H9 (cell line): ENCODE results near the gene LGALS8. TPM values are rescaled to one million over a fixed set of nuclear protein-coding genes. Genes with fewer than 3 reads are reported as not detected.

ENCODE experiments used
- DNase-seq: peaks from one replicate; pipeline ENCODE4 v3.0.0-alpha.2; 2017
- H2AFZ ChIP-seq: one replicate; pipeline ENCODE4 v1.6.1; 2013; ENCODE audit warnings: mild to moderate bottlenecking, low read length, control low read depth, moderate library complexity
- H2AK5ac ChIP-seq: 2 replicates; pipeline ENCODE4 v1.6.1; 2013; ENCODE audit warnings: low read length, control low read depth, mixed read lengths; ENCODE audit not compliant: insufficient read length
- H2BK120ac ChIP-seq: one replicate; pipeline ENCODE4 v1.6.1; 2013; ENCODE audit warnings: low read depth, mild to moderate bottlenecking, low read length, control low read depth, inconsistent platforms; ENCODE audit not compliant: poor library complexity, severe bottlenecking
- H2BK12ac ChIP-seq: 2 replicates; pipeline ENCODE4 v1.6.1; 2013; ENCODE audit warnings: low read length, control low read depth, mixed read lengths, low read depth; ENCODE audit not compliant: insufficient read length
- H2BK15ac ChIP-seq: 2 replicates; pipeline ENCODE4 v1.6.1; 2013; ENCODE audit warnings: low read depth, low read length, control low read depth
- H2BK20ac ChIP-seq: one replicate; pipeline ENCODE4 v1.6.1; 2013; ENCODE audit warnings: low read depth, mild to moderate bottlenecking, low read length, control low read depth, inconsistent platforms; ENCODE audit not compliant: poor library complexity, severe bottlenecking
- H2BK5ac ChIP-seq: 2 replicates; pipeline ENCODE4 v1.6.1; 2013; ENCODE audit warnings: low read length, control low read depth, mixed read lengths; ENCODE audit not compliant: insufficient read length
- H3K14ac ChIP-seq: 2 replicates; pipeline ENCODE4 v1.6.1; 2013; ENCODE audit warnings: low read length, control low read depth; ENCODE audit not compliant: insufficient read depth
- H3K18ac ChIP-seq: 2 replicates; pipeline ENCODE4 v1.6.1; 2013; ENCODE audit warnings: low read depth, mild to moderate bottlenecking, mixed read lengths, low read length, control low read depth; ENCODE audit not compliant: insufficient read length
- H3K23ac ChIP-seq: 2 replicates; pipeline ENCODE4 v1.6.1; 2013; ENCODE audit warnings: low read length, control low read depth, mixed read lengths, low read depth; ENCODE audit not compliant: insufficient read length
- H3K23me2 ChIP-seq: 2 replicates; pipeline ENCODE4 v1.6.1; 2013; ENCODE audit warnings: low read depth, mild to moderate bottlenecking, mixed read lengths, low read length, control low read depth; ENCODE audit not compliant: insufficient read length, poor library complexity, severe bottlenecking
- H3K27ac ChIP-seq: 2 replicates; pipeline ENCODE4 v1.5.1; 2013; ENCODE audit warnings: low read length, control low read depth, mixed read lengths, low read depth; ENCODE audit not compliant: insufficient read length
- H3K27me3 ChIP-seq: 2 replicates; pipeline ENCODE4 v1.6.1; 2013; ENCODE audit warnings: low read length, control low read depth, inconsistent platforms; ENCODE audit not compliant: insufficient read depth
- H3K4ac ChIP-seq: 2 replicates; pipeline ENCODE4 v1.6.1; 2013; ENCODE audit warnings: low read depth, mild to moderate bottlenecking, control low read depth, inconsistent platforms, low read length, moderate library complexity
- H3K4me1 ChIP-seq: 2 replicates; pipeline ENCODE4 v1.6.1; 2013; ENCODE audit warnings: low read length, control low read depth, inconsistent platforms; ENCODE audit not compliant: insufficient read depth
- H3K4me2 ChIP-seq: 2 replicates; pipeline ENCODE4 v1.6.1; 2013; ENCODE audit warnings: low read length, control low read depth, mixed read lengths; ENCODE audit not compliant: insufficient read length, insufficient read depth
- H3K56ac ChIP-seq: 2 replicates; pipeline ENCODE4 v1.6.1; 2013; ENCODE audit warnings: low read depth, mild to moderate bottlenecking, mixed read lengths, low read length, control low read depth; ENCODE audit not compliant: insufficient read length
- H3K79me1 ChIP-seq: 2 replicates; pipeline ENCODE4 v1.6.1; 2013; ENCODE audit warnings: low read depth, mild to moderate bottlenecking, moderate library complexity, low read length, control low read depth, inconsistent platforms; ENCODE audit not compliant: insufficient read depth, poor library complexity, severe bottlenecking
- H3K79me2 ChIP-seq: 2 replicates; pipeline ENCODE4 v1.6.1; 2013; ENCODE audit warnings: low read length, control low read depth, inconsistent platforms; ENCODE audit not compliant: insufficient read depth
- H3K9ac ChIP-seq: 2 replicates; pipeline ENCODE4 v1.6.1; 2013; ENCODE audit warnings: low read length, control low read depth, mixed read lengths; ENCODE audit not compliant: insufficient read length; ENCODE audit errors: extremely low read depth
- H3K9me3 ChIP-seq: one replicate; pipeline ENCODE4 v1.6.1; 2013; ENCODE audit warnings: low read depth, low read length, inconsistent platforms; ENCODE audit not compliant: control insufficient read depth
- H3T11ph ChIP-seq: one replicate; pipeline ENCODE4 v1.6.1; 2013; ENCODE audit warnings: mild to moderate bottlenecking, low read length, control low read depth, inconsistent platforms
- H4K20me1 ChIP-seq: one replicate; pipeline ENCODE4 v1.6.1; 2013; ENCODE audit not compliant: control insufficient read depth, insufficient read length, insufficient read depth
- H4K5ac ChIP-seq: 2 replicates; pipeline ENCODE4 v1.6.1; 2013; ENCODE audit warnings: low read depth, mild to moderate bottlenecking, mixed read lengths, low read length, control low read depth; ENCODE audit not compliant: insufficient read length
- H4K8ac ChIP-seq: replicated peaks from 2 replicates; pipeline ENCODE4 v1.6.1; 2013; ENCODE audit warnings: low read length, control low read depth, mixed read lengths, low read depth; ENCODE audit not compliant: insufficient read length
- H4K91ac ChIP-seq: 2 replicates; pipeline ENCODE4 v1.6.1; 2013; ENCODE audit warnings: low read depth, mild to moderate bottlenecking, moderate library complexity, mixed read lengths, low read length, control low read depth; ENCODE audit not compliant: insufficient read length
- H3K27ac Mint-ChIP-seq, 3 experiments: 2 replicates in 2 of 3; 3 replicates in 1 of 3; pipeline ENCODE4 v1.8.0; 2020 to 2021; ENCODE audit warnings: mixed read lengths in 3 of 3, mild to moderate bottlenecking in 1 of 3, moderate library complexity in 1 of 3
- H3K27me3 Mint-ChIP-seq: 2 replicates; pipeline ENCODE4 v1.8.0; 2021; ENCODE audit warnings: low read depth, mild to moderate bottlenecking, moderate library complexity, mixed read lengths
- H3K36me3 Mint-ChIP-seq, 3 experiments: 2 replicates in 2 of 3; 3 replicates in 1 of 3; pipeline ENCODE4 v1.8.0; 2020 to 2021; ENCODE audit warnings: low read depth in 3 of 3, mixed read lengths in 3 of 3; ENCODE audit not compliant: insufficient read depth in 1 of 3
- H3K4me1 Mint-ChIP-seq, 2 experiments: 2 replicates each; pipeline ENCODE4 v1.8.0; 2020; ENCODE audit warnings: mixed read lengths in 2 of 2
- H3K4me3 Mint-ChIP-seq, 2 experiments: 2 replicates in 1 of 2; 3 replicates in 1 of 2; pipeline ENCODE4 v1.8.0; 2020 to 2021; ENCODE audit warnings: mild to moderate bottlenecking in 2 of 2, mixed read lengths in 2 of 2, moderate library complexity in 1 of 2
- H3K9me3 Mint-ChIP-seq, 2 experiments: 2 replicates in 1 of 2; 3 replicates in 1 of 2; pipeline ENCODE4 v1.8.0; 2020; ENCODE audit warnings: mild to moderate bottlenecking in 2 of 2, mixed read lengths in 2 of 2, moderate library complexity in 1 of 2
- WGBS: extraction: QIAGEN DNeasy Blood & Tissue Kit; methylation state at CpG from one replicate; pipeline ENCODE4 v1.1.7; 2013; ENCODE audit warnings: missing lambda C conversion rate, low lambda C conversion rate, mixed read lengths; ENCODE audit not compliant: insufficient read length; ENCODE audit errors: extremely low coverage; 5-methylcytosine and 5-hydroxymethylcytosine counted together
- total RNA-seq: library from RNA; stranded (reverse); gene quantifications from 2 replicates; pipeline ENCODE4 v1.2.1, GENCODE V29; 2021
- TF ChIP-seq, protein P1 (sequence below): fragments of 200-600 bp; sonication (generic); conservative IDR thresholded peaks from 3 replicates; pipeline ENCODE4 v1.8.0; 2021; ENCODE audit warnings: antibody characterized with exemption, mild to moderate bottlenecking

The LGALS8 gene
- total RNA-seq, 1 experiment from 2014 or later: 14.2 TPM

- DNase-seq: no peak
- H2AFZ ChIP-seq: no peak overlapping the region
- no peak overlapping the region for H2BK12ac ChIP-seq
- H3K79me1 ChIP-seq: no peaks in the 10 kb centered on the region
- H2AK5ac ChIP-seq: no peak overlapping the region
- no peaks in the 10 kb centered on the region for H3K79me2 ChIP-seq
- no peak overlapping the region for H3K9ac ChIP-seq
- no peaks in the 10 kb centered on the region for H3K4me1 ChIP-seq
- no peak overlapping the region for H3K56ac ChIP-seq
- TF ChIP-seq, protein P1, sequence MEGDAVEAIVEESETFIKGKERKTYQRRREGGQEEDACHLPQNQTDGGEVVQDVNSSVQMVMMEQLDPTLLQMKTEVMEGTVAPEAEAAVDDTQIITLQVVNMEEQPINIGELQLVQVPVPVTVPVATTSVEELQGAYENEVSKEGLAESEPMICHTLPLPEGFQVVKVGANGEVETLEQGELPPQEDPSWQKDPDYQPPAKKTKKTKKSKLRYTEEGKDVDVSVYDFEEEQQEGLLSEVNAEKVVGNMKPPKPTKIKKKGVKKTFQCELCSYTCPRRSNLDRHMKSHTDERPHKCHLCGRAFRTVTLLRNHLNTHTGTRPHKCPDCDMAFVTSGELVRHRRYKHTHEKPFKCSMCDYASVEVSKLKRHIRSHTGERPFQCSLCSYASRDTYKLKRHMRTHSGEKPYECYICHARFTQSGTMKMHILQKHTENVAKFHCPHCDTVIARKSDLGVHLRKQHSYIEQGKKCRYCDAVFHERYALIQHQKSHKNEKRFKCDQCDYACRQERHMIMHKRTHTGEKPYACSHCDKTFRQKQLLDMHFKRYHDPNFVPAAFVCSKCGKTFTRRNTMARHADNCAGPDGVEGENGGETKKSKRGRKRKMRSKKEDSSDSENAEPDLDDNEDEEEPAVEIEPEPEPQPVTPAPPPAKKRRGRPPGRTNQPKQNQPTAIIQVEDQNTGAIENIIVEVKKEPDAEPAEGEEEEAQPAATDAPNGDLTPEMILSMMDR: no peak
- Mint-ChIP-seq H3K36me3 (peaks cover 0 to 4% (median 0%) of the 10 kb centered on the region in 3 experiments; a peak in 2 of 7 replicates), H3K4me3 (no peak overlapping the region), H3K9me3 (no peaks in the 10 kb centered on the region), H3K27ac (no peak overlapping the region), H3K4me1 (peaks cover 2% of the 10 kb centered on the region in 2 experiments; a peak in 1 of 4 replicates), H3K27me3 (no peaks in the 10 kb centered on the region)
- H3K23ac ChIP-seq: no peak overlapping the region
- WGBS: no CpG with 5 or more reads among the region's 4 CpGs
- no peaks in the 10 kb centered on the region for H3K27me3 ChIP-seq
- no peak overlapping the region for H3K4me2 ChIP-seq
- no peak overlapping the region for H2BK20ac ChIP-seq
- H3K23me2 ChIP-seq: no peaks in the 10 kb centered on the region
- no peak overlapping the region for H2BK120ac ChIP-seq
- H3K4ac ChIP-seq: no peak overlapping the region
- no peak overlapping the region for H4K5ac ChIP-seq
- no peaks in the 10 kb centered on the region for H3K9me3 ChIP-seq
- no peak overlapping the region for H3T11ph ChIP-seq
- no peaks in the 10 kb centered on the region for H4K20me1 ChIP-seq
- H4K8ac ChIP-seq: no peak overlapping the region
- H3K27ac ChIP-seq: no peak overlapping the region
- H3K14ac ChIP-seq: no peak overlapping the region
- no peak overlapping the region for H2BK5ac ChIP-seq
- no peak overlapping the region for H4K91ac ChIP-seq
- no peak overlapping the region for H2BK15ac ChIP-seq
- H3K18ac ChIP-seq: no peak overlapping the region
Observed at GRCh38 chr1:236534151-236534651, 10.4 kb downstream of the LGALS8 start.
